ENCODE data around the gene MARK3. TPM values are rescaled to one million over a fixed set of nuclear protein-coding genes. Genes with fewer than 3 reads are reported as not detected.

MARK3 gene
- total and polyA plus RNA-seq, 10 of the 15 experiments (the other 5 are each of a cell fraction or from before 2014, with no cell fraction given) = 10.7 to 75.1 (median 41.4) TPM

GRCh38 chr14:103483600-103483999, 98.4 kb downstream of the MARK3 start:
- in situ Hi-C loops (cut with MboI) = no loop called here
- no peak overlapping the region for H3K9ac ChIP-seq (ENCODE audit: control insufficient read depth, insufficient read depth, low read length)
- no peaks in the 10 kb centered on the region for H3K27me3 ChIP-seq (replicated peaks in 1 of 2; ENCODE audit: control insufficient read depth in 2 of 2, insufficient read depth in 2 of 2, low read length in 1 of 2)
- TSS peak; percentile 22 for BruUV-seq (replicated peaks)
- ATAC-seq (no peak), FAIRE-seq (no peak), DNase-seq (ENCODE audit: low read depth, low spot score) (no peak)
- H3K9me3 ChIP-seq (replicated peaks; ENCODE audit: control insufficient read depth, insufficient read depth, low read length) = no peaks in the 10 kb centered on the region
- H3K4me2 ChIP-seq (ENCODE audit: control insufficient read depth, insufficient read depth) = no peak overlapping the region
- ChIA-PET SMC1A (ENCODE audit: uncharacterized antibody, unreplicated experiment) (interaction anchor here (1.4 kb wide), 1 partner anchor 16 kb away, joined by 3 read pairs; no protein-coding TSS in a partner anchor), POLR2A (no interaction called here), CTCF (no interaction called here), RAD21 (ENCODE audit: unreplicated experiment) (no interaction called here)
- no peaks in the 10 kb centered on the region for H4K20me1 ChIP-seq (ENCODE audit: control insufficient read depth, insufficient read depth)
- no peak overlapping the region for H3K27ac ChIP-seq (ENCODE audit: control insufficient read depth, insufficient read depth)
- peaks cover 2 to 9% of the 10 kb centered on the region in 2 experiments for H3K36me3 ChIP-seq (ENCODE audit: control insufficient read depth in 2 of 2, insufficient read depth in 2 of 2, low read length in 1 of 2)
- intact Hi-C loops (cut with micrococcal nuclease; ENCODE audit: unreplicated experiment) = no loop called here
- no peak for TF ChIP-seq CHD4 (IDR thresholded peaks at IDR 0.05)
- TF ChIP-seq, protein P1, sequence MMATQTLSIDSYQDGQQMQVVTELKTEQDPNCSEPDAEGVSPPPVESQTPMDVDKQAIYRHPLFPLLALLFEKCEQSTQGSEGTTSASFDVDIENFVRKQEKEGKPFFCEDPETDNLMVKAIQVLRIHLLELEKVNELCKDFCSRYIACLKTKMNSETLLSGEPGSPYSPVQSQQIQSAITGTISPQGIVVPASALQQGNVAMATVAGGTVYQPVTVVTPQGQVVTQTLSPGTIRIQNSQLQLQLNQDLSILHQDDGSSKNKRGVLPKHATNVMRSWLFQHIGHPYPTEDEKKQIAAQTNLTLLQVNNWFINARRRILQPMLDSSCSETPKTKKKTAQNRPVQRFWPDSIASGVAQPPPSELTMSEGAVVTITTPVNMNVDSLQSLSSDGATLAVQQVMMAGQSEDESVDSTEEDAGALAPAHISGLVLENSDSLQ (IDR thresholded peaks at IDR 0.05) = no peak
- H3K4me3 ChIP-seq = no peak overlapping the region
- H3K79me2 ChIP-seq (ENCODE audit: control insufficient read depth, insufficient read depth, low read length) = no peaks in the 10 kb centered on the region
- H2AFZ ChIP-seq (ENCODE audit: control insufficient read depth, low read depth, low read length) = no peak overlapping the region
- peaks cover 9% of the 10 kb centered on the region for H3K4me1 ChIP-seq (ENCODE audit: control insufficient read depth, insufficient read depth, low read length)
- 86% methylated on average over 5 of the region's 5 CpGs for WGBS (ENCODE audit: insufficient coverage, insufficient replicate concordance, low lambda C conversion rate, missing lambda C conversion rate)

- SMC1A ChIA-PET (ENCODE audit: uncharacterized antibody, unreplicated experiment) = interaction anchor here (0.8 kb wide), 1 partner anchor 14 kb away, joined by 3 read pairs; no protein-coding TSS in a partner anchor
- RAD21 ChIA-PET (ENCODE audit: unreplicated experiment) = no interaction called here
- POLR2A ChIA-PET = no interaction called here
- TF ChIP-seq NFYA (IDR thresholded peaks at IDR 0.05; ENCODE audit: borderline replicate concordance, low read depth, low read length) (no peak), HDAC2 (IDR thresholded peaks at IDR 0.05) (no peak), POLR2AphosphoS5 (IDR thresholded peaks at IDR 0.05; ENCODE audit: low read length) (no peak), CBX3 (IDR thresholded peaks at IDR 0.05; ENCODE audit: borderline replicate concordance, low read depth) (no peak), E2F4 (IDR thresholded peaks at IDR 0.05; ENCODE audit: low read depth, low read length) (no peak), ZNF622 (IDR thresholded peaks at IDR 0.05) (no peak), HDGF (IDR thresholded peaks at IDR 0.05) (no peak), RELB (IDR thresholded peaks at IDR 0.05; ENCODE audit: low read depth) (no peak)
- TF ChIP-seq, protein P2, sequence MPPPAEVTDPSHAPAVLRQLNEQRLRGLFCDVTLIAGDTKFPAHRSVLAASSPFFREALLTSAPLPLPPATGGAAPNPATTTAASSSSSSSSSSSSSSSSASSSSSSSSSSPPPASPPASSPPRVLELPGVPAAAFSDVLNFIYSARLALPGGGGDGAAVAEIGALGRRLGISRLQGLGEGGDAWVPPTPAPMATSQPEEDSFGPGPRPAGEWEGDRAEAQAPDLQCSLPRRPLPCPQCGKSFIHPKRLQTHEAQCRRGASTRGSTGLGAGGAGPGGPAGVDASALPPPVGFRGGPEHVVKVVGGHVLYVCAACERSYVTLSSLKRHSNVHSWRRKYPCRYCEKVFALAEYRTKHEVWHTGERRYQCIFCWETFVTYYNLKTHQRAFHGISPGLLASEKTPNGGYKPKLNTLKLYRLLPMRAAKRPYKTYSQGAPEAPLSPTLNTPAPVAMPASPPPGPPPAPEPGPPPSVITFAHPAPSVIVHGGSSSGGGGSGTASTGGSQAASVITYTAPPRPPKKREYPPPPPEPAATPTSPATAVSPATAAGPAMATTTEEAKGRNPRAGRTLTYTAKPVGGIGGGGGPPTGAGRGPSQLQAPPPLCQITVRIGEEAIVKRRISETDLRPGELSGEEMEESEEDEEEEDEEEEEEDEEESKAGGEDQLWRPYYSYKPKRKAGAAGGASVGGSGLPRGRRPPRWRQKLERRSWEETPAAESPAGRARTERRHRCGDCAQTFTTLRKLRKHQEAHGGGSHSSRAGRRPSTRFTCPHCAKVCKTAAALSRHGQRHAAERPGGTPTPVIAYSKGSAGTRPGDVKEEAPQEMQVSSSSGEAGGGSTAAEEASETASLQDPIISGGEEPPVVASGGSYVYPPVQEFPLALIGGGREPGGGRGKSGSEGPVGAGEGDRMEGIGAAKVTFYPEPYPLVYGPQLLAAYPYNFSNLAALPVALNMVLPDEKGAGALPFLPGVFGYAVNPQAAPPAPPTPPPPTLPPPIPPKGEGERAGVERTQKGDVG (CRISPR knock-in tag; IDR thresholded peaks at IDR 0.05) = no peak
Measured at GRCh38 chr14:103485504-103485903, 100.3 kb downstream of the MARK3 start.

More at GRCh38 chr14:103485504-103485903, 100.3 kb downstream of the MARK3 start:
- 100% methylated on average over 2 of the region's 2 CpGs for WGBS (ENCODE audit: insufficient coverage, insufficient replicate concordance, low lambda C conversion rate, missing lambda C conversion rate)
- in situ Hi-C loops (cut with MboI) = no loop called here
- H3K79me2 ChIP-seq (ENCODE audit: control insufficient read depth, insufficient read depth, low read length) = no peaks in the 10 kb centered on the region
- FAIRE-seq = no peak
- H3K4me1 ChIP-seq (ENCODE audit: control insufficient read depth, insufficient read depth, low read length) = peaks cover 3% of the 10 kb centered on the region; the same call in 1 of the 2 replicates
- H2AFZ ChIP-seq (ENCODE audit: control insufficient read depth, low read depth, low read length) = no peak overlapping the region
- no peaks in the 10 kb centered on the region for H3K27me3 ChIP-seq (replicated peaks in 1 of 2; ENCODE audit: control insufficient read depth in 2 of 2, insufficient read depth in 2 of 2, low read length in 1 of 2)
- H3K9ac ChIP-seq (ENCODE audit: control insufficient read depth, insufficient read depth, low read length) = no peak overlapping the region
- H3K27ac ChIP-seq (ENCODE audit: control insufficient read depth, insufficient read depth) = no peak overlapping the region
- no peaks in the 10 kb centered on the region for H4K20me1 ChIP-seq (ENCODE audit: control insufficient read depth, insufficient read depth)
- intact Hi-C loops (cut with micrococcal nuclease; ENCODE audit: unreplicated experiment) = no loop called here
- no peak for ATAC-seq
- BruUV-seq (replicated peaks) = no TSS peak
- DNase-seq (ENCODE audit: low read depth, low spot score) = no peak
- CTCF ChIA-PET = interaction anchor here (1.0 to 1.1 kb wide), 2 partner anchors 8 to 95 kb away, joined by 3 to 5 read pairs; no protein-coding TSS in a partner anchor
- no peak overlapping the region for H3K4me3 ChIP-seq
- peaks cover 1 to 14% of the 10 kb centered on the region in 2 experiments for H3K36me3 ChIP-seq (ENCODE audit: control insufficient read depth in 2 of 2, insufficient read depth in 2 of 2, low read length in 1 of 2)
- no peaks in the 10 kb centered on the region for H3K9me3 ChIP-seq (replicated peaks; ENCODE audit: control insufficient read depth, insufficient read depth, low read length)
- no peak overlapping the region for H3K4me2 ChIP-seq (ENCODE audit: control insufficient read depth, insufficient read depth)

Measured in GM12878 (cell line).